Stimulated activated naive CD8-positive, alpha-beta T cell treated with anti-CD3 and anti-CD28 coated beads, Interleukin-15, Interleukin-2, amounts not matched to agents 100 ng/mL and 50 ng/mL, for 24 hours (primary cell): ENCODE measurements around the gene MRNIP.

Experiments
- H3K27ac Mint-ChIP-seq: one replicate; pipeline ENCODE4 v1.8.0; 2021; ENCODE audit warnings: mild to moderate bottlenecking, mixed read lengths
- H3K27me3 Mint-ChIP-seq: one replicate; pipeline ENCODE4 v1.8.0; 2021; ENCODE audit warnings: mixed read lengths
- H3K36me3 Mint-ChIP-seq: one replicate; pipeline ENCODE4 v1.8.0; 2021; ENCODE audit warnings: low read depth, mixed read lengths
- H3K4me1 Mint-ChIP-seq: one replicate; pipeline ENCODE4 v1.8.0; 2021; ENCODE audit warnings: low read depth, mixed read lengths
- H3K4me3 Mint-ChIP-seq: one replicate; pipeline ENCODE4 v1.8.0; 2021; ENCODE audit warnings: mild to moderate bottlenecking, mixed read lengths
- H3K9me3 Mint-ChIP-seq: one replicate; pipeline ENCODE4 v1.8.0; 2021; ENCODE audit warnings: mixed read lengths

The MRNIP gene

GRCh38 chr5:179818746-179819295 is 39.8 kb downstream of the MRNIP start:
- H3K27me3 Mint-ChIP-seq, result no peaks in the 10 kb centered on the region
- H3K9me3 Mint-ChIP-seq, result no peaks in the 10 kb centered on the region
- peaks cover 51% of the 10 kb centered on the region for H3K4me1 Mint-ChIP-seq
- peak overlapping the region; percentile 71 for H3K4me3 Mint-ChIP-seq
- peaks cover 12% of the 10 kb centered on the region for H3K36me3 Mint-ChIP-seq
- peak overlapping the region; percentile 84 for H3K27ac Mint-ChIP-seq

GRCh38 chr5:179817890-179818745 is 40.5 kb downstream of the MRNIP start:
- Mint-ChIP-seq H3K27me3 (no peaks in the 10 kb centered on the region), H3K36me3 (peaks cover 13% of the 10 kb centered on the region), H3K9me3 (no peaks in the 10 kb centered on the region), H3K4me3 (peak overlapping the region; percentile 71), H3K4me1 (peaks cover 46% of the 10 kb centered on the region), H3K27ac (peak overlapping the region; percentile 84)

- Mint-ChIP-seq H3K9me3 (no peaks in the 10 kb centered on the region), H3K4me3 (no peak overlapping the region), H3K27ac (no peak overlapping the region), H3K4me1 (peaks cover 40% of the 10 kb centered on the region), H3K36me3 (peaks cover 15% of the 10 kb centered on the region), H3K27me3 (no peaks in the 10 kb centered on the region)
Observed at GRCh38 chr5:179817470-179817840, 41.2 kb downstream of the MRNIP start.

- Mint-ChIP-seq H3K9me3 (no peaks in the 10 kb centered on the region), H3K27me3 (no peaks in the 10 kb centered on the region), H3K4me1 (peaks cover 34% of the 10 kb centered on the region), H3K4me3 (no peak overlapping the region), H3K27ac (no peak overlapping the region), H3K36me3 (peaks cover 15% of the 10 kb centered on the region)
Observed at GRCh38 chr5:179816796-179817469, 41.7 kb downstream of the MRNIP start.

- H3K9me3 Mint-ChIP-seq, result no peaks in the 10 kb centered on the region
- H3K4me1 Mint-ChIP-seq, result peaks cover 29% of the 10 kb centered on the region
- H3K27ac Mint-ChIP-seq, result no peak overlapping the region
- H3K4me3 Mint-ChIP-seq, result no peak overlapping the region
- H3K27me3 Mint-ChIP-seq, result no peaks in the 10 kb centered on the region
- H3K36me3 Mint-ChIP-seq, result peaks cover 15% of the 10 kb centered on the region
Observed at GRCh38 chr5:179816401-179816795, 42.2 kb downstream of the MRNIP start.

- H3K4me1 Mint-ChIP-seq, result peaks cover 29% of the 10 kb centered on the region
- no peaks in the 10 kb centered on the region for H3K9me3 Mint-ChIP-seq
- peak overlapping the region; percentile 44 for H3K4me3 Mint-ChIP-seq
- no peak overlapping the region for H3K27ac Mint-ChIP-seq
- no peaks in the 10 kb centered on the region for H3K27me3 Mint-ChIP-seq
- H3K36me3 Mint-ChIP-seq, result peaks cover 15% of the 10 kb centered on the region
Observed at GRCh38 chr5:179815491-179816249, 42.9 kb downstream of the MRNIP start.

- H3K27ac Mint-ChIP-seq, result no peak overlapping the region
- peaks cover 17% of the 10 kb centered on the region for H3K4me1 Mint-ChIP-seq
- no peak overlapping the region for H3K4me3 Mint-ChIP-seq
- H3K9me3 Mint-ChIP-seq, result no peaks in the 10 kb centered on the region
- H3K27me3 Mint-ChIP-seq, result no peaks in the 10 kb centered on the region
- peaks cover 15% of the 10 kb centered on the region for H3K36me3 Mint-ChIP-seq
Observed at GRCh38 chr5:179814090-179814489, 44.5 kb downstream of the MRNIP start.

GRCh38 chr5:179812997-179813607 is 45.5 kb downstream of the MRNIP start:
- Mint-ChIP-seq H3K36me3 (peaks cover 15% of the 10 kb centered on the region), H3K4me1 (peaks cover 10% of the 10 kb centered on the region), H3K9me3 (no peaks in the 10 kb centered on the region), H3K27me3 (no peaks in the 10 kb centered on the region), H3K27ac (no peak overlapping the region), H3K4me3 (no peak overlapping the region)

GRCh38 chr5:179812135-179812825 is 46.3 kb downstream of the MRNIP start:
- H3K9me3 Mint-ChIP-seq, result no peaks in the 10 kb centered on the region
- H3K4me1 Mint-ChIP-seq, result peaks cover 4% of the 10 kb centered on the region
- H3K27ac Mint-ChIP-seq, result no peak overlapping the region
- no peaks in the 10 kb centered on the region for H3K27me3 Mint-ChIP-seq
- peaks cover 15% of the 10 kb centered on the region for H3K36me3 Mint-ChIP-seq
- H3K4me3 Mint-ChIP-seq, result no peak overlapping the region

- no peaks in the 10 kb centered on the region for H3K9me3 Mint-ChIP-seq
- peaks cover 4% of the 10 kb centered on the region for H3K36me3 Mint-ChIP-seq
- no peaks in the 10 kb centered on the region for H3K27me3 Mint-ChIP-seq
- peaks cover 38% of the 10 kb centered on the region for H3K4me1 Mint-ChIP-seq
- no peak within 1 kb of the TSS for H3K27ac Mint-ChIP-seq
- peak within 1 kb of the TSS; percentile 84 for H3K4me3 Mint-ChIP-seq
Observed at GRCh38 chr5:179806250-179807048, 52.2 kb downstream of the MRNIP start, which contains the start of gene MGAT4B. MGAT4B (minus strand) TSS chr5:179806866; CDS start chr5:179806583, 283 bp downstream.

GRCh38 chr5:179805529-179806249 is 52.9 kb downstream of the MRNIP start:
- H3K27me3 Mint-ChIP-seq, result no peaks in the 10 kb centered on the region
- peak overlapping the region; percentile 84 for H3K4me3 Mint-ChIP-seq
- H3K4me1 Mint-ChIP-seq, result peaks cover 38% of the 10 kb centered on the region
- peak overlapping the region; percentile 67 for H3K27ac Mint-ChIP-seq
- no peaks in the 10 kb centered on the region for H3K9me3 Mint-ChIP-seq
- H3K36me3 Mint-ChIP-seq, result peaks cover 4% of the 10 kb centered on the region

- Mint-ChIP-seq H3K27ac (peak overlapping the region; percentile 67), H3K9me3 (no peaks in the 10 kb centered on the region), H3K4me3 (peak overlapping the region; percentile 84), H3K27me3 (no peaks in the 10 kb centered on the region), H3K4me1 (peaks cover 38% of the 10 kb centered on the region), H3K36me3 (peaks cover 4% of the 10 kb centered on the region)
Observed at GRCh38 chr5:179805070-179805528, 53.5 kb downstream of the MRNIP start.

GRCh38 chr5:179804555-179804947 is 54.1 kb downstream of the MRNIP start:
- Mint-ChIP-seq H3K9me3 (no peaks in the 10 kb centered on the region), H3K27me3 (no peaks in the 10 kb centered on the region), H3K4me3 (peak overlapping the region; percentile 84), H3K36me3 (peaks cover 9% of the 10 kb centered on the region), H3K4me1 (peaks cover 38% of the 10 kb centered on the region), H3K27ac (no peak overlapping the region)
